AML-193 (cell line): ENCODE measurements around the gene PAFAH2.

Experiments used
- DNase-seq, 2 experiments: peaks; one replicate each; lab custom pipeline; 2025; lab: John Stamatoyannopoulos, UW

PAFAH2 gene

DNA sequence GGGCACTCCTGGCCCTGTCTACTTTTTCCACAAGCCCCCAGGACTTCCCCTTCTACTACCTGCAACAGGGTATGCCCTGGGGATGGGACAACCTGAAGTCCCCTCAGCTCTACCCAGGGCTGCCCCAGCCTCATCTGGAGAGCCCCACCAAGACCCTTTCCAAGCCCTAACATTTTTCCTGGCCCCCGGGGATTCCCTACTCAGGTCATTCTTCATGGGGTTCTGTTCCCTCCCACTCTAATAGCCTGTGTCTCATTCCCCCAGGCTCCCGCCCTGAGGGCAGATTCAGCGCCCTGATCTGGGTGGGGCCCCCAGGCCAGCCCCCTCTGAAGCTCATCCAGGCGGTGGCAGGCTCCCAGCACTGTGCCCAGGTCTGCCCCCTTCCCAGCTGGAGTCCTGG is 33.3 kb upstream of the PAFAH2 start:
- no peak for DNase-seq

GRCh38 chr1:26029864-26030481 is 32.1 kb upstream of the PAFAH2 start:
- peak; percentile 35 to 39 for DNase-seq

DNA sequence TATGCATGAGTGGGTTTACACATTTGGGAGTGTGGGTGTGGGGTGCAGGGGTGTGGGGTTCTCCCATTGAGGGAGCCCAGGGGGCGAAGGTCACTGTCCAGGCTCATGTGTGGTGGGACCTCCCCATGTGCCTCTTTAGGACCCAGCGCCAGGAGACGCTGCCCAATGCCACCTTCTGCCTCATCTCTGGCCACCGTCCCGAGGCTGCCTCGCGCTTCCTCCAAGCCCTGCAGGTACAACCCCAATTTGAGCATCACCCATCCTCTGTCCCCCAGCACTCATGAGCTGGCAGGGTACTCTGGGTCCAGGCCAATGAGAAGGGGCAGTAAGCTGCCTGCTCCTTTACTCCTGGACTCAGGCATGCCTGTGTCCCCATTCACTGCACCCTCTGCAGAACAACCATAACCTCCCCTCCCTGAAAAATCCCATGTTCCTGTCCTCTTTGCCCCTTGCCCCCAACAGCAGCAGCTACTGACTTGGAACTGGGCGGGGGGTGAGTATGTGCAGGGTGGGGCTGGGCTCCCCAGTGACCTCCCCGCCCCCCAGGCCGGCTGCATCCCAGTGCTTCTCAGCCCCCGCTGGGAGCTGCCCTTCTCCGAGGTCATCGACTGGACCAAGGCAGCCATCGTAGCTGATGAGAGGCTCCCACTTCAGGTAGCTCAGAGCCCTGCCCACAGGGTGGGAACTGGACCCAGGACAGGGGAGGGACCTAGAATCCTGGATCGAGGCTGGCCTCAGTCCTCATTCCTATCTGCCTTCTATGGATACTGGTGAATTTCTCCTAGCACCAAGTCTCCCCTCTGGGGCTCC is 31.4 kb upstream of the PAFAH2 start:
- DNase-seq, result no peak

DNA sequence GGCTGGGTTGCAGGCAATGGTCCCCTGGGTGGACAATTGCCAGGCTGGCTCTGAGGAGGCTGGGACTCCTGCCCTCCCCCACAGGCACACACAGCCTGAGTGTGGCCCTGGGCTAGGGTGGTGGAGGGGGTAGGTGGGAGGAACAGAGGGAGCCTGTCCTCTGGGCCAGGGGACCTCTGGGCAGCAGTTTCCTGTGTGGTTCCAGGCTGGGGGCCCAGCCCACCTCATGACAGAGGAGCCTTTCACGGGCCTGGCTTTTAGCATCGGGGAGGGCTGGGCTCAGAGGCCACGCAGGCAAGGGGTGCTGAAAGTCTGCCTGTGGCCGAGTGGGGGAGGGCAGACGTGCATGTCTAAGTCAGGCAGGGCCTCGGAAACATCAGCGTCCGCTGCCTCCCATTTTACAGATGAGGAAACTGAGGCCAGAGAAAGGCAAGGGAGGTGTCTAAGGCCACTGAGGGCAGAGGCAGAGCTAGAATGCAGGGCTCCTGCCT is 30.7 kb upstream of the PAFAH2 start:
- DNase-seq, result no peak

DNA sequence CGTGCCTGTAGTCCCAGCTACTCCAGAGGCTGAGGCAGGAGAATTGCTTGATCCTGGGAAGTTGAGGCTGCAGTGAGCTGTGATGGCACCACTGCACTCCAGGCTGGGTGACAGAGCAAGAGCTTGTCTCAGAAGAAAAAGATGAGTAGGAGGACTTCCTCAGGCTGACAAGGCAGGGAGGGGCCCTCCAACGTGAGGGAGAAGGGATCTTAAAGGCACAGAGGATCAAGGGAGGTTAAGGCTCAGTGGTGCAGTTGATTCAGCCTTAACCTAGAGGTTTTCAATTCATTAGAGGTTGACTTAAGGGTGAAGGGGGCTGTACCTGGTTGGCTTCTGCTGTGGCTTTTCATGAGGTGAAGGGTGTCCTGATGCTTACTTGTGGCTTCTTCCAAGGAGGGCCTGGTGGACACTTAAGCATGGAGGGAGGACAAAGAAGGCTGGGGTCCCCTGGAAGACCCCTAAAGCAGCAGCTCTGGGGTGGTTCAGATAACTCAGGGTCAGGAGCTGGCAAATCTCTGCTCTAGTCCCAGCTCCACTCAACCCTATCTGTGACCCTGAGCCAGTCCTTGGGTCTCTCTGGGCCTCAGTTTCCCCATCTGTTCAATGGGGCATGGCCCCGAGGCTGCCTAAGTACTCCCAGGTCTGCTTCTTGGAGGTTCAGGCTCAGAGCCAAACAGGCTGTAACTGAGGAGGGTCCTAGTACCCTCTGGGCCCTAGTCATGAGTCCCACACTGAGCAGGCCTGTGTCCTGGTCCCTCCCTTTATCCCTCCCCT is 30.0 kb upstream of the PAFAH2 start:
- peak; percentile 21 to 46 for DNase-seq

DNA sequence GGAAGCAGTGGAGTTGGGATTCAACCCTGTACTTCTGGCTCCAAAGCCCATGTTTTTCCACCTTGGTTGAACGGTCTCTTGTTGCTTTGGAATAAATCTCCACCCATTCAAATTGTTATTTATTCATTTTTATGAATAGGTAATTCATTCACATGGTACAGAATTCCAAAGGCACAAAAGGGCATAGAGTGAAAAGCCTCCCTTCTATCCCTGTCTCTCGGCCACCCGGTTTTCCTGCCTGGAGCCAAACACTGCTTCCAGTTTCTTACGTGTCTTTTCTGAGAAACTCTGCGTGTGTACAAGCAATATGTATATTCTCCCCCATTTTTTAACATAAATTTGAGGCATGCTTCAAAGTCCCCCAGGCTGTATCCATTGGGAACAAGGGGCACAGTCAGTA is 27.7 kb upstream of the PAFAH2 start:
- no peak for DNase-seq

DNA sequence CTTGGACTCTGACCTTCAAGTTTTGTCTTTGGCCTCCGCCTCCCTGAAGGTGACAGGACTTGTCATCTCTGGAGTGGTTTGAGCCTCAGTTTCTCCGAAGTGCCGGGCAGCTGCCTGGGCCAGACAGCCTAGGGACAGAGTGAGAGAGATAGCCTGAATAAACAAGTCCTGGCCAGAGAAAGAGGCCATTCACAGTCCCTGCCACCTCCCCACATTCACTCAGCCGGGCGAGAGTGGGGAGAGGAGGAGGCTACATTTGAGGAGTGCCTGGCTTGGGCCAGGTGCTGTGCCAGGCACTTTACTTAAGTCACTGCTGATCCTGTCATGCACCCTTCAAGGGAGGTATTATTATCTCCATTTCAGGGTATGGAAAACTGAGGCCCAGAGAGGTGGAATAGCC is 27.2 kb upstream of the PAFAH2 start:
- no peak for DNase-seq

- DNase-seq, result no peak
Measured at GRCh38 chr1:26023826-26024225, 26.0 kb upstream of the PAFAH2 start.

DNA sequence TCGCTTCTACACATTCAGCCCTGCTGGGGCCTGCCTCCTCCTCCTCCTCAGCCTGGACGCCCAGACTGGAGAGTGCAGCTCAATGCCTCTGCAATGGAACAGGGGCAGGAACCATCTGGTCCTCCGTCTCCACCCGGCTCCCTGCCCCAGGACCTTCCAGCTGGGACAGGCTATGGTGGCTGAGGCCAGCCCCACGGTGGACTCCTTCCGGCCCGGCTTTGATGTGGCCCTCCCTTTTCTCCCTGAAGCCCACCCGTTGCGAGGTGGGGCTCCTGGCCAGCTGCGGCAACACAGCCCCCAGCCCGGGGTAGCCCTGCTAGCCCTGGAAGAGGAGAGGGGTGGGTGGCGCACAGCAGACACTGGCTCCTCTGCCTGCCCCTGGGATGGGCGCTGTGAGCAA is 25.1 kb upstream of the PAFAH2 start:
- DNase-seq, result no peak

- DNase-seq, result no peak
Measured at GRCh38 chr1:26022404-26022779, 24.5 kb upstream of the PAFAH2 start.

GRCh38 chr1:26021647-26022403 is 24.0 kb upstream of the PAFAH2 start, which contains the start of gene EXTL1:
Gene EXTL1, plus strand, starts transcription at chr1:26021775. Its CDS starts 872 bp downstream, at chr1:26022647.
- no peak for DNase-seq

DNA sequence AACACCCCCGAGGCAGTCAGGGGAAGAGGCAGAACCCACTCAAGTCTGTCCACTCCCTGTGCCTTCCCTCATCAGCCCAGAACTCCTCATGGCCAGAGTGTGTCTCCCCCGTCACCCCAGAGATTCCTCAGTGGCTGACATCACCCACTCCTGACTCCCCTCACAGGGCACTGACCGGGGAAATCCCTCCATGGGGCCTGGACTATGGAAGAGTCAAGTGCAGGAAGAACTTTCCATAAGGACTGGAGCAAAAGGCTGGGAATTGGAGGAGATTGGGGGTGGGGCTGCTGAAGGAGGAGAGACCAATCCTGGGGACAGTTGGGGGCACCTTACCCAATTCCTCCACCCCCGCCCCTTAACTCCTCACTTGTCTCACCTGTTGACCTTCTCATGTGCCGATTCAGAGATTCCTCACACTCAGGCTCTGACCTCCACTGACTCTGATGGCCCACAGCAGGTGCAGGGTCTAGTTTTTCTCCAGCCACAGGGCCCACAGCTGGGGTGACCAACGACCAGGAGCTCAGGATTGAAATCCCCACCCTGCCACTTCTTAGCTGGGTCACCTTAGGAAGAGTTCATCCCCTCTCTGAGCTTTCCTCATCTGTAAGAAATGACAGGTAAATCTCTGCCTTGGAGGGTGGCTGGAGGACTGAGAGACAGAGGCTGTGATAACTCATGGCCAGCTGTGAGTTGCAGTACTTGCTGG is 23.2 kb upstream of the PAFAH2 start:
- no peak for DNase-seq

- DNase-seq, result no peak
Measured at GRCh38 chr1:26020330-26020768, 22.5 kb upstream of the PAFAH2 start.

GRCh38 chr1:26019641-26020315 is 21.9 kb upstream of the PAFAH2 start:
- no peak for DNase-seq

GRCh38 chr1:26017606-26018005 is 19.7 kb upstream of the PAFAH2 start:
- no peak for DNase-seq

- DNase-seq, result no peak
Measured at GRCh38 chr1:26016953-26017545, 19.2 kb upstream of the PAFAH2 start.

DNA sequence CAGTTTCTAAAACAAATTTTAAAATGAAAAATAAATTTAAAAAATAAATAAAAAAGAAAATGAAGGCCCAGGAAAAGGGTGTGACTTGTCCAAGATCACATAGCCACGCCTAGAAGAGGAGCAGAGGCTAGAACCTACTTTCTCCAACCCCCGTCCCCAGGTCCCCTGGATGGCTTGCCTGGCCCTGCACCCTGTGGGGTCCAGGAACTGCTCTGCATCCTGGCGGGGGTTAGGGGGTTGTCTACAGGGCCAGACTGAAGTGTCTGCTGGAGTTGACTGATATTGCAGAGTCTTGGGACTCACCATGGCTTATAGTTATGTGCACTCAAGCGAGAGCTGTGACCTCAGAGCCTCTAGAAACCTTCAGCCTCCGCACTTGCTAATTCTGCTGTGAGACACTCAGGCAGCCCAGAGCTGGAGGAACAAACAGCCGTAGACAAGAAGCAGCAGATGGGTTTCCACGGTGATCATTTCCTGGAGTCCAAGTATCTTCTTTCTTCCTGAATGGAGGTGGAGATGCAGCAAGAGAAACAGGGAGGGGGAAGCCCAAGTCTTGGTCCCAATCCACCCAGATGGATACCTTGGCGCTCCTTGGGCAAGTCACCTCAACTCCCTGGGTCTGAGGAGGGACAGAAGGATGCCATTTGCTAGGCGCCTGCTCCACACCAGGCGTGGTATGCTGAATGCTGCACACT is 18.5 kb upstream of the PAFAH2 start:
- DNase-seq, result no peak

- peak; percentile 80 to 83 for DNase-seq
Measured at GRCh38 chr1:26015358-26015757, 17.5 kb upstream of the PAFAH2 start.

- DNase-seq, result no peak
Measured at GRCh38 chr1:26014179-26014578, 16.3 kb upstream of the PAFAH2 start.

GRCh38 chr1:26012864-26013263 is 15.0 kb upstream of the PAFAH2 start:
- no peak for DNase-seq
